GM21723 (cell line): ENCODE results near the gene GALNT17.

Experiments
- ATAC-seq: cut with Tn5 transposase; IDR thresholded peaks from one replicate; pipeline ENCODE4 v1.9.1; 2021; ENCODE audit warnings: mild to moderate bottlenecking, moderate library complexity; ENCODE audit not compliant: unreplicated experiment

The GALNT17 gene

GRCh38 chr7:71278257-71278656 is 146.3 kb downstream of the GALNT17 start:
- ATAC-seq, result no peak

GRCh38 chr7:71281261-71281660 is 149.3 kb downstream of the GALNT17 start:
- no peak for ATAC-seq

- ATAC-seq, result no peak
Observed at GRCh38 chr7:71283802-71284201, 151.9 kb downstream of the GALNT17 start.

DNA sequence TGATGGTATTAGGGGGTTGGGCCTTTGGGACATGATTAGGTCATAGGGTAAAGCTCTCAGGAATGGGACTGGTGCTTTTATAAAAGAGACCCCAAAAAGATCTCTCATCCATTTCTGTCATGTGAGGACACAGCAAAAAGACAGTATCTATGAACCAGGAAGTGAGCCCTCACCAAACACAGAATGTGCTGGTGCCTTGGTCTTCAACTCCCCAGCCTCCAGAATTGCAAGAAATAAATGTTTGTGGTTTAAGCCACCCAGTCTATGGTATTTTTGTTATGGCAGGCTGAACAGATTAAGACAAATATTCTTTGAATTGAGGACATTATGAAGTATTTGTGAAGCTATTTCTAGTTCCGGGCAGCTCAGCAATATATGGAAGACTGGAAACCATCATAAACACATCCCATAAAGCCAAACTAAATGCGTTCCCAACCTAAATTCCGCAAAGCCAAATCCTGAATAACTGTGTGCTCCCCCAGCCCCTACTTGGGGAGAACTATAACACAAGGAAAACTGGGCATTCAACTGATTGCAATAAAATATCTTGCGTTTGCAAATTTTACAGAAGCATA is 153.7 kb downstream of the GALNT17 start:
- no peak for ATAC-seq

- no peak for ATAC-seq
Observed at GRCh38 chr7:71286336-71286735, 154.4 kb downstream of the GALNT17 start.

DNA sequence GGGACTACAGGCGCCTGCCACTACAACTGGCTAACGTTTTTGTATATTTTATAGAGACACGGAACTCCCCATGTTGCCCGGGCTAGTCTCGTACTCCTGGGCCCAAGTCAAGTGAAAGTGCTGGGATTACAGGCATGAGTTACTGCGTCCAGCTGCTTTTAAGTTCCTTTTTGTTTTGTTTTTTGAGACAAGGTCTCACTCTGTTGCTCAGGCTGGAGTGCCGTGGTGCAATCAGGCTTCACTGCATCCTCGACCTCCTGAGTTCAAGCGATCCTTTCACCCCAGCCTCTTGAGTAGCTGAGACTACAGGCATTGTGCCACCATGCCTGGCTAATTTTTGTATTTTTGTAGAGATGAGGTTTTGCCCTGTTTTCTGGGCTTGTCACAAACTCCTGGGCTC is 155.0 kb downstream of the GALNT17 start:
- no peak for ATAC-seq

- ATAC-seq, result no peak
Observed at GRCh38 chr7:71290452-71290851, 158.5 kb downstream of the GALNT17 start.

- ATAC-seq, result no peak
Observed at GRCh38 chr7:71298378-71298777, 166.4 kb downstream of the GALNT17 start.

- no peak for ATAC-seq
Observed at GRCh38 chr7:71300086-71300485, 168.1 kb downstream of the GALNT17 start.

DNA sequence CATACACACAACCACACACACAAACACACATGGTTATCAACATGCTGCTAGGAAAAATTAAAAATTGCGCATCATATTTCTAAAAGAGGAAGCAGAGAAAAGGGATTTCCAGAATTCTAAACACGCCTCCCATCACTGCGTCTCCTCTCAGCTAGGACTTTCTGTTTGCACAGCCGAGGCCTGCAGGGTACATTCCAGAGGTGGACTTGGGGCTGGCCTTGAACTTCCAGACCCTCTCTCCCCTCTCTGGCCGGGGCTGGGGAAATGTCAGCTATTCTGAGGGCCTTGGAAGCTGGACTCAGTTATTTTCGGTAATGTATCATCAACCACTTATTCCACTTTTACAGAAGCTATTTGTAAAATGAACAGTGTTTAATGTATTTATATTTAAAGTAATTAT is 168.7 kb downstream of the GALNT17 start:
- ATAC-seq, result no peak

GRCh38 chr7:71301167-71301566 is 169.2 kb downstream of the GALNT17 start:
- no peak for ATAC-seq

GRCh38 chr7:71303566-71303965 is 171.6 kb downstream of the GALNT17 start:
- ATAC-seq, result no peak

DNA sequence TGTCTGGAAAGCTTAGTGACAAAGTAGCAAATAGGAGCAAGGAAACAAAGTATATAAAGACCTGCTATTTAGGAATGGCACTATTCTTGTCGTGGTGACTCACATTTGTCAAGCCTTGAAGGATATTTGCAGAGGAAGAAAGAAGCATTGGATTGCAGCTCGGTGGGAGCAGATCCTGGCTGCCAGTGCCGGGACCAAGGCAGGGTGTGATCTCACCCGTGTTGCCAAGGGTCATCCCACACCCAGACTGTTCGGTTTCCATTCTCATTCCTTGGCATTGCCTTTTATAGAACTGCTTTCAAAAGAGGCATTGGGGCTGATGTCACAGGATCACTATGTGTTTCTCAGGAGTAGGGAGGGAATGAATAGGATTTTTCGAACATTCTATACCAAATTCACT is 176.2 kb downstream of the GALNT17 start:
- no peak for ATAC-seq

- no peak for ATAC-seq
Observed at GRCh38 chr7:71311576-71311975, 179.6 kb downstream of the GALNT17 start.

GRCh38 chr7:71312755-71313490 is 181.0 kb downstream of the GALNT17 start:
- ATAC-seq, result no peak

DNA sequence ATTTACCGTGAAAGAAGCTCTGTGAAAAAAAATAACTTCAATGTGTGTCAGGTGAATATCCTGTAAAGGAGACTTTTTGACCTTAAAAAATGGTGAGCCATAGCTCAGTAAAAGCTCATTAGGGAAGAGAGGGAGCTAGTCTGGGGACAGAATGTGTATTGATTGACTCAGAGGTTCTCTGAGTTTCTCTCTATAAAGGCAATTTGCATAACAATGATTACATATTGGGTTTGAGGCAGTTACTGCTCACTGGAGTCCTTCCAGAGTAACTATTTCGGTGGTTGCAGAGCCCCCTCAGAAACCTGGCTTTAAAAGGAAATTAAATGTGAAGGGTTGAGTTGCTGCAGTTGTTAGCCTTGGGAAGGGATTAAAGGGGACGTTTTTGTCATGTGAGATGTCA is 181.6 kb downstream of the GALNT17 start:
- ATAC-seq, result no peak

GRCh38 chr7:71320916-71321315 is 189.0 kb downstream of the GALNT17 start:
- ATAC-seq, result no peak

DNA sequence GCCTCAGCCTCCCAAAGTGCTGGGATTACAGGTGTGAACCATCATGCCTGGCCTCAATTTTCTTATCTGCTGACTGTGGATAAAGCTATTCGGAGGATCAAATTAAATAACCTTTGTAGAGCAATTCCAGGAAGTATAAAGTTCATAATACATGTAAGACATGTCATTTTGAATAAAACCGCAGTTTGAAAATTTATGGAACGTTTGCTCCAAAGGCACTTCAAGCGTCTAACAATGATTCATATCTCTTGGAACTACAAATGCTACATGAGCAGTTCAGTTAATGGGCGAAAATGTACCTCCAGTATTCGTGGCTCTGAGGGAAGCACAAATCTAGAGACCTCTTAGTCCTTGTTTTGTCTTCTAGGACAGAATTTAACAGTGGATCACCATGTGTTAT is 190.3 kb downstream of the GALNT17 start:
- ATAC-seq, result no peak

- ATAC-seq, result no peak
Observed at GRCh38 chr7:71323726-71324125, 191.8 kb downstream of the GALNT17 start.

- ATAC-seq, result no peak
Observed at GRCh38 chr7:71325151-71325550, 193.2 kb downstream of the GALNT17 start.

DNA sequence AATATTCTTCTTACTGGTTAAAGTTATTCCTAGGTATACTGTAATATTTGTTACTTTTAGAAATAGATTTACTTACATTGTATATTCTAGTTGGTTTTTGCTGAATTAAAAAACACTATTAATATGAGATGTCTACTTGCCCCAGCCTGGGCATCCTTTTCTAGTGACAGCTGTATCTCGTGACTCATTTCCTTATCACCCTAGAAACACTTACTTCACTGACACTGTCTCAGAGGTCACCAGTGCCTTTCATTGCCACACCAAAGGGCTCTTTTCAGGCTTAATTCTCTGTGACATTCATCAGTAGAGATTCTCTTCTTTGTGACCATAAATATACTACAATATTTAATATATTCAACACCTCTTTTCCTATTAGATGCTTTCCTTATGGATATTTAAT is 194.7 kb downstream of the GALNT17 start:
- no peak for ATAC-seq

- no peak for ATAC-seq
Observed at GRCh38 chr7:71327946-71328345, 196.0 kb downstream of the GALNT17 start.
